HG02884 (cell line): ENCODE data around the gene TCF7L2.

Experiments used
- ATAC-seq: cut with Tn5 transposase; IDR thresholded peaks from one replicate; pipeline ENCODE4 v1.9.1; 2021; ENCODE audit warnings: mild to moderate bottlenecking, moderate library complexity; ENCODE audit not compliant: unreplicated experiment

TCF7L2 gene

DNA sequence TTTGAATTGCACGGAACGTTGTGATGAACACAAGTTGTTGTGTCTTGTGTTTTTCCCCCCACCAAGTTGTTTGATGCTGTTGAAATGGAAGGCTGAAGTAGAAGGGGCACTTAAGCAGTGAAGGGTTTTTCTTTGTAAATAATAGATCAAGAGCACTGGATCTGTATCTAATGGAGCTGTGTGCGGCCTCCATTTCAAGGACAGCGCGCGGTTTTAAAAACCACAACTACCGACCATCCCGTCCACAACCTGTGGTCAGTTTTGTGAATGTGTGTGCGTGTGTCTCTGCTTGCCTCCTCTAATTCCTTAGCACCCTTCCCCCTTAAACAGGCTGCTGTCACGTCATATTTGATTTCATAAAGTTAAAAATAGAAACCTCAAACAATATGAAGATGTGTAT lies 165.5 kb downstream of the TCF7L2 start:
- no peak for ATAC-seq

DNA sequence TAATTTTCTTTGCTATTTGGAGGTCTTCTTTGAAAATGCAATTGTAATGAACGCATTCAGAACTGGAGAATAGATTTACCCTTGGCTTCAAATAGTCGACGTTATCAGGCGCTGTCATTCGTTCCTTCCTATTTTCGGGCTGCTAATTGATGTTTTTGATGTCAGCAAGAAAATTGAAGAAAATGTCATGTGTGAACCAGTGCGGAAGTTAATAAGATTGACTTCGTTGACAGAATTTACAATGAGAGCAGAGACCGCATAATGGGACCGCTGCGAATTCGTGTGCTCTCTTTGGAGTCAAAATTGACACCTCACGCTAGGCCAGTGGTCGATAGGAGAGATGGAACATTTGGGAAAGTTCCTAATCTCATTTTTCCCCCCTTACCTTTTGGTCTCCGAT lies 168.8 kb downstream of the TCF7L2 start:
- ATAC-seq = no peak

DNA sequence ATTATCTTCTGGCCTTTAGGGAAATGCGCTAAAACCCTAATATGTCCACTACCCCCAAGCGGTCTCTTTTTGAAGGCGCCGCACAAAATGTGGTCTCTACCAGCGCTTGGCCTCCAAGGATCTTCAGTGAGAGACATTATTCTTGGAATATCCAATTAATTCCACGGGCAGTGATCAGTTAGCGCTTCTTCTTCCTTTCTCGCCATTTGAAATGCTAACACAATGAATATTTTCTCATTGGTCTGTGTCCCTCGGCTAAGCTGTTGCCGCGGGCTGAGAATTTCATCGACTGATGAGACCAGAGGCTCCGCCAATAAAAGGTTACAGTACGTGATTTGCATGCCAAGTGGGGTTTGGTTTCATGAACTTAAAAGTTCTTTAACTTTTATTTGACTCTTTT lies 169.8 kb downstream of the TCF7L2 start:
- ATAC-seq = no peak

DNA sequence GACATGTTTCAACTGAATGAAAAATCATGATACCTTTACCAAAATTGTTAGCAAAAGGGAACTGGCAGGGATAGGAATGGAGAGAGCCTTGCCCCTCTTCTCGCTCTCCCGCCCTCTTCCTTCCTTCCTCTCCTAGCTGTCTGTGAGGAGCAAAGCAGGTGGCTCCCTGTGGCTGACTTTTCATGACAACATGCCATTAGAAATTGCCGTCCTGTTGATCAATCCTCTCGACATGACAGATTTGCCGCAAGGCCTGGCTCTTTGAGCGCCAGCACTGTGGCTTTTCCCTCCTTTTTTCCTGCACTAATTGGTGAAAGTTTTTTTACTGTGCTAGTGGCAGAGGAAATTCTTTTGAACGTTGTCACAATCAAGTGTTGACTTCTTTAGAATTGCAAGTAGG lies 171.1 kb downstream of the TCF7L2 start:
- no peak for ATAC-seq

DNA sequence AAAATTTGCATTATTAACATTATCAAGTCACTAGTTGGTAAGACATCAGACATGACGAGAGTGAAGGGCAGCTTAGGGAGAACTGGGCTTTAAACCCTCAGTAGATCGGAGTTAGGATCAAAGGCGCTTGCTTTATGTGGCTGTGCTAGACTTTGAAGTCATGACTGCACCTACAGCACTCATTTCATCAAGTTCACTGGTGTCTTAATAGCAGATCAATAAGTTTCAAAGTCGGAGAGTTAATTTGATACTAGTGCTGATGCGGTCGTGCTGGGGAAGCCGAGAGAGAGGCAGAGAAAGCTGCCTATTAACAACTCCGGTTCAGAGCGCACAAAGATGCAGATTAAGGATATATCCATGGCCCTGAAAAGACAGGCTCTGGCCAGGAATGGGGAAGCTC lies 172.9 kb downstream of the TCF7L2 start:
- no peak for ATAC-seq

DNA sequence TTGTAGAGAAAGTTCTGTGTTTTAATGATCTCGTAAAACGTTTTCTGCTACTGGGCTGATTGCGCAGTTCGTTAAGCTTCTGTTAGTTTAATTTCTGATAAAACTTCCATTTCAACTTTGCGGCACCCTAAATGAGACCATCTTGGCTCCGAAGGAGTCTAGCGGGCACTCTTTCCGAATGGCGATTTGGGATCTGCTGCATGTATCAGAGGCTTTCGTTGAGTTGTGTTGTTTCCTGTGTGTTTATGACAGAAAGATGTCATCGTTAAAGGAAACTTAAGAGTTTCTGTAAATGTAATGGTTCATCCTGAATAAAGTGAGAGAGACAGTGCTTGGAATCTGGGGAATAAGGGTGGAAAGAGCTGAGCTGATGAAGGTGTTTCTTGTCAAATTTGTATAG lies 174.7 kb downstream of the TCF7L2 start:
- ATAC-seq = no peak

DNA sequence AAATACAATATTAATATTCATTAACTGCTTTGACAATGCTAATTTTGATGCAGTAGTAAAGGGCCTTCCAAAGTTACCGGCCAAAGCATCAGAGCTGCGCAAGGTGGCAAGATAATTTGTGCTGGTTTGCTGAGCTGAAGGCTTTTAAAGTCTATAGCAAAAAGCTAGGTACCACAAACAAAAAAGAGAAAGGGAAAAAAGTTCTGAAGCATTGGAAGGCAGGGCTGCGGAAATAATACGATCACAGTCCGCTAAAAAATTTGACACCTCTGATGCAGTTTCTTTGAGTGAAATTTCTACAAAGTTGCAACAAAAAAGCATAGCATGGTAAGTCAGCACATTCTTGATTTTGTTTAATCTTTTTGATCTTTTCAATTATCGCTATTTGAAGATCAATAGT lies 175.6 kb downstream of the TCF7L2 start:
- ATAC-seq = no peak

- no peak for ATAC-seq
Measured at GRCh38 chr10:113126229-113127201, 176.5 kb downstream of the TCF7L2 start.

GRCh38 chr10:113127261-113127900 lies 177.3 kb downstream of the TCF7L2 start:
- ATAC-seq = no peak

DNA sequence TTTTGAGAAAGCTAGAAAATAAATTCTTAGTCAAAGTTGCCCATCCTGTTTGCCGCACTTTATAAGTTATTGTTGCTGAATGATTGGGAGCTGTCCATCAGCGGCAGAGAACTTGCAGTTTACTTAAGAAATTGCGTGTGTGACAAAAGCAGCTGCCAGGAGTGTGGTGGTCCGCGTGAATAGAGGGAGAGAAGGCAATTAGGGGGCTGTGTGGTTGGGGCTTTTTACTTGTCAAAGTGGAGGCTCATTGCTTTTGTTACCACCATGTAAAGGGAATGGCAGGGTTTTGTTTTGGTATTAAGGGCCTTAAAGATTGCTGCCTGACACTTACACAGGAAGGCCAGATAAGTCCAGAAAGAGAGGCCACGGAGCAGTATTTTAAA lies 177.8 kb downstream of the TCF7L2 start:
- no peak for ATAC-seq

- no peak for ATAC-seq
Measured at GRCh38 chr10:113128450-113129070, 178.5 kb downstream of the TCF7L2 start.

DNA sequence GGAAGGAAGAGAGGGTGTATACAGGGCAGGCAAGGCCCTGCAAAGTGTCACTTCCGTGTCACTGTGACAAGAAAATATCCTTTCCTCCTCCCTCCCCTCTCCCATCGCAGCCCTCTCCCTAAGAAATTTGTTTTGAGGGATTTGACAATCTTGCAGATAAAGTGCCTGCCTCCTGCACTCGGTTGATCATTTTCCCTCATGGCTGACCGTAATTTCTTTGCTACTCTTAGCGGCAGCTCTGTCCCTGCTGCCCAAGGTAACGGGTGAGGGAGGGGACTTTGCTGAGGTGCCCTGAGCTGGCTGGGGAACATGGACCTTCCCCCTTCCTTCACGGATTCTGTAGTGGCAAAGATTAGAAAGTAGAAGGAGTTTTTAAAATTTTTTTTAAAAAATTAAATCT lies 179.1 kb downstream of the TCF7L2 start:
- ATAC-seq = no peak

DNA sequence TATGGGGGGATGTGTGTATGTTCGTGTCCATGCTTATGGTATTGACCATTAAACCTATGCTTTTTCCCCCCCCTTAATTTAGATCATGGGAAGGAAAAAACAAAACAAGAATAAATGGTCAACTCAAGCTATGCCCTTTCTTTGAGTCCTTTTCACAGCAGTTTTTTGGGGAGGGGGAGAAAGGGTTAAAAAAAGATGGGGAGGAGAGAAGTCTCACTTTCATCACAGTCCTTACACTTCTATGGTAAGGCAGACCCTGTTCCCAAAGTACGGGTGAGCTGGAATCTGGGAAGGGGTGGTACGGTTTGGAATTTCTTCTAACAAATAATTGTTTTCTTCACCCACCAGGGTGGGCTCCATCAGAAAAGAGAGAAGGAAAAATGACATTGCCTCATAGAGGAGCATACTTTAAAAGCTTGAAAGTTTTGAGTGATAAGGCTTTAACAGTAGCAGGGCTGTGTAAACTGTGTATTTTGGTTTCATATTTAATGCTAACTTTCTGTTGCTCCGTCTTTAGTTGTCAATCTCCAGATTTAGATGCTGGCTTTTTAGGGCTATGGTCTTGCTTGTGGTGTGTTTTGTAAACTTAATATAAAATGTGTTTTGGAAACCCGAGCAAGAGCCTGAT lies 180.1 kb downstream of the TCF7L2 start:
- no peak for ATAC-seq

DNA sequence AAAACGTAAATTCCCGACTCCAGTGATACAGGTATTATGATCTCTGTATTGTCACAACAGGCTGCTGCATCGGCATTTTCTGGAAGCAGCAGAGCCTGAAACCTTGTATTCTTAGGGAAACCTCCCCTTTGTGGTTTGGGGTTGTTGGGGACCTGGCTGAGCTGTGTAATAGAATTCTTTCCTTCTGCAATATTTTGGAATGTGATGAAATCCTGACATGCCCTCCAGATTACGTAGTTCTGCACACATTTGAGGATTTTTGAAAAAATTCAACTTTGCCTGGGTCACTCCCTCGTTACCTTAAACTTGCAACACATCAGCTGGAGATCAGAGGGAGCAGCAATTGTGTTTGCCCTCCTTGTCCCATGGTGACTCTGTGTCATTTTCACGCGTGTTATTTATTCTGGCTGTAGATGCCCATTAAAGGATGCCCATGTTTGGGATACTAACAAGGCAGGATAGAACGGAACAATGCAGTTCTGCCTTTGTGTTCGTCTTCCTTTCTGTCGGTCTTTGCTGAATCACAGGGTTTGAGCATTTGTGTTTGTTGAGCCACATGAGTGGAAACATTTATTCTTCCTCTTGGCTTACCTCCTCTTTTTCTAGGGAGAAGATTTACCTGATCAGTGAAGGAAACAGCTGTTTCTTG lies 181.7 kb downstream of the TCF7L2 start:
- no peak for ATAC-seq

DNA sequence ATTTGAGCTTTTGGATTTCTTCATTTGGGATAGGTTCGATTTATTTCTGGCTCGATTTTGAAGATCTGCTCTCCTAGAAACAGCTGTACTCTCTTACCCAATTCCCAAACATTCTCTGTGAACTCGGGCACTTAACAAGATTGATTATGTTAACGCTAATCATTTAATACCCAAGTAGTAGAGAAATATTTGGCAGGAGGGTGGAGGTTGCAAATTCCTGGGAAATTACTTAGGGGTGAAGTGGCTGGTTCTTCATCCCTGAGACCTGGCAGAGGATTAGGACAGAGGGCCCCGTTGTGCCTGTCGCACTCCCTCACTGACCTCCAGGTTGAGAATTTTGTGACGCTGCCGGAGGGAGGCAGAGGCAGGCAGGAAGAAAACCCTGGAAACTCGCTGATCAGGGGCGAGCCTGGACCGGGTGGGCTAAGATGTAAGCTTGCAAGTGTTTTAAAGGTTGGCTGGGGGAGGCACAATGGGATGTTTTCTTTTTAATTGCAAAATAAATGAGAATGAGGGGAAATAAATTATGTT lies 182.6 kb downstream of the TCF7L2 start:
- no peak for ATAC-seq

DNA sequence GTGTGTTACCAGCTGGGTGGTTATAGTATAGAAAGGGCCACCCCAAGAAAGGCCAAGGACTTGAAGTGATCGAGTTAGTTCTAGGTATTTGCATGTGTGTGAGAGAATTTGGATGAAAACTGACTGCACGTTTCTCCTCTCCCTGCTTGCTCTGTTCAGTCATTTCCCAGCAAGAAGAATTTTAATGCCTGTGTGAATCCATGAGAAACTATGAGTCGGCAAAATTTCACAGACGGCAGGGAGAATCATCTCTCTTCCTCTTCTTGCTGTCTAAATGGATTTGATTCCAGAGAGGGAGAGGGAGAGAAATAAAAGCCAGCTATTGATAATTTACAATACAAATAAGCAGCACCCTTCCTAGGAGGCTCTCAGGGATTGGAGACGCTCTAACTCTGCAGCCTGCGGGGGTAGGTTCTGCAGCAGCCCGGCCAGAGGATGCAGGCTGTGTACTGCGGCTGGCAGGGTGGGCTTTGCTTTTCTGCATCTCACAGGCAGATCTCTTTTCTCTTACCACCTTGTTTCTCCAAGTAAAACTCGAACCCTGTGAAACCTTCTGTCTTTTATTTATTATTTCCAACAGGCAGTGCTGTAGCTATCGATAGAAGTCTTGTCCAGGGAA lies 183.6 kb downstream of the TCF7L2 start:
- no peak for ATAC-seq

DNA sequence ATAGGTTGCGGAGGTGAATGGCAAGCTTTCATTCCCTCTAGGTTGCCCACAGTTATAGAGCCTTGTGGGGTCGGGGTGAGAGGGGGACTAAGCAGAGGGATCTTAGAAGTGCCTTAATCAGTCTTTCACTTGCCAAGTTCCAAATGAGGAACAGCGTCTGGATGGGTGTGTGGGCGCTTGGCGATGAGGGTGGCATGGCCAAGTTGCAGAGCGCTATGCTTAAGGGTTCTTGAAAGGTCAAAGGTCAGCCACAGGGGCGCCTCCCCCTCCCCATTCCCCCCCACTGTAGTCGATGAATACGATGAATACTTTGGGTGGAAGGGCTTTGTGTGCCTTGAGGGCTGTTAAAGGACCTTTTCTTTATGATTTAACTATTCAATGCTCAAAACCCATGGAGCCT lies 185.0 kb downstream of the TCF7L2 start:
- ATAC-seq = no peak

DNA sequence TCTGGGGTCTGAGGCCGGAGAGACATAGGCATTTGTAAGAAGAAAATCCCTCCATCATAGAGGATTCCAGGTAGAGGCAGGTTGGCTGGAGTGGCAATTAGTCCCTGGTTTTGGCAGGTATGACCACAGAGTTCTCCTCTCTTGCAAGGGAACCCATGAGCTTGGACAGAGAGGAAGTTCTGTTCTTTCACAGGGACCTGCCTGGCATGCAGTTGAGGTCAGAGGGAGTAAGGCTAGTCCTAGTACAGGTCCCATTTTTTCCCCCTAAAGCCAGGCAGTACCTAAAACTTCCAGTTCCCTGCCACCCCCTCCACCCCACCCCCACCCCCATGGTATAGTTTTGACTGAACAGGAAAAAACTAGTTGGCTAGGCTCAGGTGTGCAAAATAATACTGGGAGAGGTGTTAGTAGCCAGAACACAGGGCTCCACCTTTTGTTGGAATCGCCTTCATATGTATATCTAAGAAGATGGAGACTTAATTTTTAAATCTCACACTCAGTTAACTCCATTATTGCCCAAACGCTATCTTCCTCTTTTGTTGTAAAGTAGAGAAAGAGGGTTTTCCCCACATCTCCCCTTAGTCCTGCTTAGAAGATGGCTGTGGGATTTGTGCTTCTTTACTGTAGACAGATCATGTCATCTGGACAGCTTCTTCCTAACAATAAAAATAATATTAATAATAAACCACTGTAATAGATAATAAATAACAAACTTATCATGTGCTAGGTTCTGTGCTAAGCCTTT lies 188.1 kb downstream of the TCF7L2 start:
- no peak for ATAC-seq

DNA sequence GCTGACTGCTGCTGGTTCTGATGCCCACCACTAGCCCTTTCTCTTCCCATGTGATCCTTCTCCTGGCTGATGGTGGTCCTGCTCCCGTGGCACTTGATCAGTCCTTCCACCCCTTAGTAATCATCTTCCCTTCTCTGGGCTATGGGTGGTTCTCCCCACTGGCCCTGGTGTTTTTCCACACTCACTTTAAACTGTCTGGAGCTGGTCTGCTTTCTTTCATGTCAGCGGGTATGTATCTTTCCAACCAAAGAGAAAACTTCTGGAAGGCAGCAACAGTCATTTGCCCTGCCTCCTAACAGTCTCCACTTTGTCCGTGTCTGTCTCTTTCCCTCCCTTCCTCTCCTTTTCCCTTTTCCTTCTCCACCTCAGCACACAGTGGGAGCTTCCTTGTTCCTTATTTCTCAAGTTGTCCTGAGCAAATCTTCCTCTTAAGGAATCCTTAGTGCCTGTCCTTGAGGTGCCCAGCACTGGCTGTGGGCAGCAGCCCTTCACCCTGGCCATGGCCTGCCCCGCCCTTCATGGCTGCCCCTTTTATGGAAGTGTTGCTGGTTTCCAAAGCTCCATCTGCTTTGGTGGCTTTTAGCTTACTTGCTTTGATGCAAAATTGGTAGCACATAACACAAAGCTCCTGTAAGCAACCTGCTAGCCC lies 189.0 kb downstream of the TCF7L2 start:
- no peak for ATAC-seq
